Mesenchymal stem cell (in vitro differentiated cells and primary cell): ENCODE results near the gene FNDC5.

Experiments
- DNase-seq: peaks from one replicate; pipeline ENCODE4 v3.0.0-alpha.2; 2013
- H2AFZ ChIP-seq: one replicate; pipeline ENCODE4 v1.6.1; 2013; ENCODE audit warnings: low read depth, mild to moderate bottlenecking, control low read depth, inconsistent platforms, low read length, moderate library complexity
- H2AK5ac ChIP-seq: 2 replicates; pipeline ENCODE4 v1.6.1; 2013; ENCODE audit warnings: low read length, moderate library complexity, mild to moderate bottlenecking, inconsistent platforms; ENCODE audit not compliant: severe bottlenecking
- H2BK120ac ChIP-seq: one replicate; pipeline ENCODE4 v1.6.1; 2013; ENCODE audit warnings: low read depth, mild to moderate bottlenecking, inconsistent platforms, low read length, moderate library complexity
- H2BK12ac ChIP-seq, 2 experiments: one replicate each; pipeline ENCODE4 v1.6.1; 2013; ENCODE audit warnings: inconsistent platforms in 2 of 2, low read length in 2 of 2, mild to moderate bottlenecking in 2 of 2, moderate library complexity in 2 of 2, control low read depth in 1 of 2
- H2BK15ac ChIP-seq: one replicate; pipeline ENCODE4 v1.6.1; 2013; ENCODE audit warnings: mild to moderate bottlenecking, low read depth, inconsistent platforms; ENCODE audit not compliant: poor library complexity, severe bottlenecking
- H2BK5ac ChIP-seq: 2 replicates; pipeline ENCODE4 v1.6.1; 2013; ENCODE audit warnings: low read depth, mild to moderate bottlenecking, low read length, control low read depth, inconsistent platforms; ENCODE audit not compliant: poor library complexity, severe bottlenecking
- H3K14ac ChIP-seq, 2 experiments: one replicate each; pipeline ENCODE4 v1.6.1; 2013; ENCODE audit warnings: inconsistent platforms in 2 of 2, low read length in 2 of 2, control low read depth in 1 of 2, mild to moderate bottlenecking in 1 of 2, moderate library complexity in 1 of 2
- H3K18ac ChIP-seq, 2 experiments: one replicate each; pipeline ENCODE4 v1.6.1; 2013; ENCODE audit warnings: inconsistent platforms in 2 of 2, low read length in 2 of 2, control low read depth in 1 of 2, low read depth in 1 of 2, mild to moderate bottlenecking in 1 of 2
- H3K23ac ChIP-seq, 2 experiments: one replicate each; pipeline ENCODE4 v1.6.1; 2013; ENCODE audit warnings: inconsistent platforms in 2 of 2, low read length in 2 of 2, mild to moderate bottlenecking in 2 of 2, moderate library complexity in 2 of 2, control low read depth in 1 of 2
- H3K27ac ChIP-seq: 2 replicates; pipeline ENCODE4 v1.5.1; 2013; ENCODE audit warnings: mild to moderate bottlenecking, moderate library complexity, low read length, control low read depth, inconsistent platforms; ENCODE audit not compliant: poor library complexity, severe bottlenecking
- H3K27me3 ChIP-seq, 2 experiments: 2 replicates each; pipeline versions ENCODE4 v1.6.1 to v1.7.0; 2013; ENCODE audit warnings: low read length in 2 of 2, mild to moderate bottlenecking in 2 of 2, moderate library complexity in 2 of 2, control low read depth in 1 of 2, inconsistent platforms in 1 of 2; ENCODE audit not compliant: control insufficient read depth in 1 of 2, insufficient read depth in 1 of 2
- H3K36me3 ChIP-seq, 2 experiments: 2 replicates each; pipeline versions ENCODE4 v1.6.1 to v1.7.0; 2013; ENCODE audit warnings: low read length in 2 of 2, control low read depth in 1 of 2, inconsistent platforms in 1 of 2, low read depth in 1 of 2, mild to moderate bottlenecking in 1 of 2; ENCODE audit not compliant: insufficient read depth in 2 of 2, control insufficient read depth in 1 of 2
- H3K4ac ChIP-seq, 2 experiments: one replicate each; pipeline ENCODE4 v1.6.1; 2013; ENCODE audit warnings: inconsistent platforms in 2 of 2, low read length in 2 of 2, mild to moderate bottlenecking in 2 of 2, moderate library complexity in 2 of 2, control low read depth in 1 of 2, low read depth in 1 of 2
- H3K4me1 ChIP-seq: 2 replicates; pipeline ENCODE4 v1.6.1; 2013; ENCODE audit warnings: low read depth, low read length, control low read depth; ENCODE audit not compliant: control insufficient read depth, insufficient read depth
- H3K4me2 ChIP-seq: 2 replicates; pipeline ENCODE4 v1.6.1; 2013; ENCODE audit warnings: low read length, mild to moderate bottlenecking, inconsistent platforms; ENCODE audit not compliant: poor library complexity, severe bottlenecking
- H3K4me3 ChIP-seq, 2 experiments: 2 replicates each; pipeline versions ENCODE4 v1.5.1 to v1.7.0; 2013; ENCODE audit warnings: low read length in 2 of 2, mild to moderate bottlenecking in 2 of 2, control low read depth in 1 of 2, low read depth in 1 of 2; ENCODE audit not compliant: insufficient read depth in 1 of 2
- H3K79me1 ChIP-seq: replicated peaks from 2 replicates; pipeline ENCODE4 v1.6.1; 2013; ENCODE audit warnings: mild to moderate bottlenecking, control low read depth, low read length, inconsistent platforms; ENCODE audit not compliant: poor library complexity, severe bottlenecking
- H3K9ac ChIP-seq: 2 replicates; pipeline ENCODE4 v1.7.0; 2013; ENCODE audit warnings: mild to moderate bottlenecking, low read length, moderate library complexity
- H3K9me3 ChIP-seq: 2 replicates; pipeline ENCODE4 v1.7.0; 2013; ENCODE audit warnings: mild to moderate bottlenecking, low read length; ENCODE audit not compliant: control insufficient read depth
- H4K8ac ChIP-seq: one replicate; pipeline ENCODE4 v1.6.1; 2013; ENCODE audit warnings: inconsistent platforms, mild to moderate bottlenecking, low read length, moderate library complexity
- H4K91ac ChIP-seq: one replicate; pipeline ENCODE4 v1.6.1; 2013; ENCODE audit warnings: mild to moderate bottlenecking, low read length, inconsistent platforms
- WGBS: methylation state at CpG from one replicate; pipeline ENCODE4 v1.1.7; 2013; ENCODE audit warnings: mixed read lengths; 5-methylcytosine and 5-hydroxymethylcytosine counted together

The FNDC5 gene

GRCh38 chr1:32863881-32864245 is 6.8 kb downstream of the FNDC5 start:
- H3K4ac ChIP-seq: no peak overlapping the region
- H4K91ac ChIP-seq: no peak overlapping the region
- H3K23ac ChIP-seq: no peak overlapping the region
- H2BK5ac ChIP-seq: no peak overlapping the region
- H3K9ac ChIP-seq: no peak overlapping the region
- H3K9me3 ChIP-seq: no peaks in the 10 kb centered on the region
- H2BK12ac ChIP-seq: no peak overlapping the region
- no peak overlapping the region for H4K8ac ChIP-seq
- H3K79me1 ChIP-seq: no peaks in the 10 kb centered on the region
- H3K27ac ChIP-seq: no peak overlapping the region
- WGBS: no CpG with 5 or more reads among the region's 1 CpG
- H3K4me2 ChIP-seq: no peak overlapping the region
- H2AFZ ChIP-seq: no peak overlapping the region
- no peak for DNase-seq
- H3K36me3 ChIP-seq: peaks cover 25 to 34% of the 10 kb centered on the region in 2 experiments
- no peaks in the 10 kb centered on the region for H3K27me3 ChIP-seq
- no peak overlapping the region for H3K14ac ChIP-seq
- H2BK120ac ChIP-seq: no peak overlapping the region
- no peak overlapping the region for H2AK5ac ChIP-seq
- H3K18ac ChIP-seq: no peak overlapping the region
- no peak overlapping the region for H3K4me3 ChIP-seq
- H3K4me1 ChIP-seq: peaks cover 5% of the 10 kb centered on the region
- no peak overlapping the region for H2BK15ac ChIP-seq

GRCh38 chr1:32863218-32863880 is 7.4 kb downstream of the FNDC5 start:
- peaks cover 5% of the 10 kb centered on the region for H3K4me1 ChIP-seq
- H2AFZ ChIP-seq: no peak overlapping the region
- H3K23ac ChIP-seq: no peak overlapping the region
- WGBS: 86% methylated on average over 4 of the region's 4 CpGs
- no peak overlapping the region for H3K14ac ChIP-seq
- H3K18ac ChIP-seq: no peak overlapping the region
- no peaks in the 10 kb centered on the region for H3K9me3 ChIP-seq
- H2BK12ac ChIP-seq: no peak overlapping the region
- H3K4me2 ChIP-seq: no peak overlapping the region
- H3K27ac ChIP-seq: no peak overlapping the region
- no peak overlapping the region for H2BK5ac ChIP-seq
- no peak overlapping the region for H3K9ac ChIP-seq
- H2BK15ac ChIP-seq: no peak overlapping the region
- DNase-seq: no peak
- no peak overlapping the region for H3K4me3 ChIP-seq
- H4K8ac ChIP-seq: no peak overlapping the region
- no peak overlapping the region for H2AK5ac ChIP-seq
- H3K36me3 ChIP-seq: peaks cover 25 to 39% of the 10 kb centered on the region in 2 experiments
- no peaks in the 10 kb centered on the region for H3K79me1 ChIP-seq
- H2BK120ac ChIP-seq: no peak overlapping the region
- H4K91ac ChIP-seq: no peak overlapping the region
- no peak overlapping the region for H3K4ac ChIP-seq
- no peaks in the 10 kb centered on the region for H3K27me3 ChIP-seq

- no peak overlapping the region for H4K91ac ChIP-seq
- H2BK120ac ChIP-seq: no peak overlapping the region
- no peak overlapping the region for H2AFZ ChIP-seq
- no peaks in the 10 kb centered on the region for H3K9me3 ChIP-seq
- H3K27me3 ChIP-seq: no peaks in the 10 kb centered on the region
- no peak overlapping the region for H3K27ac ChIP-seq
- H3K79me1 ChIP-seq: peaks cover 2% of the 10 kb centered on the region
- no peak overlapping the region for H2BK5ac ChIP-seq
- H3K4me2 ChIP-seq: no peak overlapping the region
- H3K14ac ChIP-seq: no peak overlapping the region
- H2BK12ac ChIP-seq: no peak overlapping the region
- no peak for DNase-seq
- H3K23ac ChIP-seq: no peak overlapping the region
- H3K4me3 ChIP-seq: no peak overlapping the region
- H3K4ac ChIP-seq: no peak overlapping the region
- WGBS: 89% methylated on average over 3 of the region's 3 CpGs
- no peak overlapping the region for H3K18ac ChIP-seq
- no peak overlapping the region for H4K8ac ChIP-seq
- no peak overlapping the region for H2AK5ac ChIP-seq
- no peak overlapping the region for H2BK15ac ChIP-seq
- H3K4me1 ChIP-seq: peaks cover 5% of the 10 kb centered on the region
- H3K9ac ChIP-seq: no peak overlapping the region
- peaks cover 17 to 51% of the 10 kb centered on the region in 2 experiments for H3K36me3 ChIP-seq
Observed at GRCh38 chr1:32861904-32862695, 8.6 kb downstream of the FNDC5 start.

- Histone ChIP-seq H2BK12ac (no peak overlapping the region), H3K23ac (no peak overlapping the region), H3K9me3 (no peaks in the 10 kb centered on the region), H3K4me2 (no peak overlapping the region), H2AK5ac (no peak overlapping the region), H4K8ac (no peak overlapping the region), H3K4ac (no peak overlapping the region), H2BK120ac (no peak overlapping the region), H3K36me3 (peaks cover 20 to 67% of the 10 kb centered on the region in 2 experiments), H3K27me3 (no peaks in the 10 kb centered on the region), H3K79me1 (peaks cover 6% of the 10 kb centered on the region), H3K14ac (no peak overlapping the region), H4K91ac (no peak overlapping the region), H3K4me3 (no peak overlapping the region), H3K27ac (no peak overlapping the region), H3K4me1 (peaks cover 5% of the 10 kb centered on the region), H3K9ac (no peak overlapping the region), H2BK15ac (no peak overlapping the region), H2AFZ (no peak overlapping the region), H3K18ac (no peak overlapping the region), H2BK5ac (no peak overlapping the region)
- DNase-seq: no peak
Observed at GRCh38 chr1:32860566-32860965, 10.1 kb downstream of the FNDC5 start.
